AG10803 (cell line): ENCODE data around the gene TRABD2B.

Source experiments
- DNase-seq: peaks from one replicate; pipeline ENCODE4 v3.0.0; 2010; ENCODE audit warnings: low read depth
- H3K4me3 ChIP-seq: 2 replicates; pipeline ENCODE4 v1.5.1; 2011; ENCODE audit warnings: mild to moderate bottlenecking, low read length, control low read depth
- CTCF ChIP-seq: conservative IDR thresholded peaks from 2 replicates; pipeline ENCODE4 v1.5.1; 2011; ENCODE audit warnings: mild to moderate bottlenecking, low read length, control low read depth, inconsistent platforms

TRABD2B gene

GRCh38 chr1:47838562-47839432 is 158.4 kb downstream of the TRABD2B start:
- H3K4me3 ChIP-seq: no peak overlapping the region
- no peak for TF ChIP-seq CTCF
- DNase-seq: no peak

- TF ChIP-seq CTCF: no peak
- no peak for DNase-seq
- H3K4me3 ChIP-seq: no peak overlapping the region
Measured at GRCh38 chr1:47837866-47838561, 159.2 kb downstream of the TRABD2B start.

- no peak for DNase-seq
- no peak overlapping the region for H3K4me3 ChIP-seq
- TF ChIP-seq CTCF: no peak
Measured at GRCh38 chr1:47837056-47837830, 159.9 kb downstream of the TRABD2B start.

- H3K4me3 ChIP-seq: no peak overlapping the region
- TF ChIP-seq CTCF: no peak
- DNase-seq: no peak
Measured at GRCh38 chr1:47835409-47835808, 161.8 kb downstream of the TRABD2B start.

- H3K4me3 ChIP-seq: no peak overlapping the region
- no peak for DNase-seq
- no peak for TF ChIP-seq CTCF
Measured at GRCh38 chr1:47834326-47834725, 162.9 kb downstream of the TRABD2B start.

GRCh38 chr1:47830641-47831333 is 166.4 kb downstream of the TRABD2B start:
- no peak for DNase-seq
- no peak for TF ChIP-seq CTCF

More at GRCh38 chr1:47830641-47831333, 166.4 kb downstream of the TRABD2B start:
- H3K4me3 ChIP-seq: no peak overlapping the region
